Neuronal stem cell (in vitro differentiated cells): Measurements from ENCODE around the gene FHIT.

Experiments used
- DNase-seq: peaks from one replicate; pipeline ENCODE4 v3.0.0-alpha.2; 2013; ENCODE audit warnings: low spot score
- H2AFZ ChIP-seq: one replicate; pipeline ENCODE4 v1.6.1; 2013; ENCODE audit warnings: mild to moderate bottlenecking, low read length, inconsistent platforms
- H2AK5ac ChIP-seq: 2 replicates; pipeline ENCODE4 v1.6.1; 2013; ENCODE audit warnings: low read depth, mild to moderate bottlenecking, inconsistent platforms, low read length, moderate library complexity, mixed read lengths
- H2BK120ac ChIP-seq: 2 replicates; pipeline ENCODE4 v1.6.1; 2013; ENCODE audit warnings: low read depth, mild to moderate bottlenecking, inconsistent platforms, low read length, moderate library complexity, mixed read lengths
- H2BK12ac ChIP-seq: one replicate; pipeline ENCODE4 v1.6.1; 2013; ENCODE audit warnings: low read length, inconsistent platforms
- H2BK15ac ChIP-seq: 2 replicates; pipeline ENCODE4 v1.6.1; 2013; ENCODE audit warnings: mild to moderate bottlenecking, low read length, inconsistent platforms, mixed read lengths
- H2BK5ac ChIP-seq: one replicate; pipeline ENCODE4 v1.6.1; 2013; ENCODE audit warnings: inconsistent platforms, mild to moderate bottlenecking, low read length, moderate library complexity
- H3K14ac ChIP-seq: one replicate; pipeline ENCODE4 v1.6.1; 2013; ENCODE audit warnings: low read length, inconsistent platforms
- H3K18ac ChIP-seq: 2 replicates; pipeline ENCODE4 v1.6.1; 2013; ENCODE audit warnings: low read length, inconsistent platforms
- H3K23ac ChIP-seq: 2 replicates; pipeline ENCODE4 v1.6.1; 2013; ENCODE audit warnings: low read depth, mild to moderate bottlenecking, mixed read lengths, low read length, inconsistent platforms; ENCODE audit not compliant: poor library complexity
- H3K27ac ChIP-seq: replicated peaks from 3 replicates; pipeline ENCODE4 v1.5.1; 2013; ENCODE audit warnings: low read length, inconsistent platforms
- H3K27me3 ChIP-seq, 3 experiments: 2 replicates each; pipeline ENCODE4 v1.6.1; 2013; ENCODE audit warnings: low read length in 3 of 3, mild to moderate bottlenecking in 2 of 3, inconsistent platforms in 1 of 3, low read depth in 1 of 3, mixed read lengths in 1 of 3, moderate library complexity in 1 of 3; ENCODE audit not compliant: control insufficient read depth in 3 of 3, insufficient read depth in 3 of 3
- H3K36me3 ChIP-seq, 2 donors: replicated peaks in 1 of 2; 2 replicates each; pipeline ENCODE4 v1.6.1; 2013; ENCODE audit warnings: low read length in 2 of 2; ENCODE audit not compliant: control insufficient read depth in 2 of 2, insufficient read depth in 2 of 2
- H3K4ac ChIP-seq: 2 replicates; pipeline ENCODE4 v1.6.1; 2013; ENCODE audit warnings: inconsistent platforms, mild to moderate bottlenecking, low read length, moderate library complexity
- H3K4me1 ChIP-seq, 2 donors: 1 replicate in 1 of 2; 2 replicates in 1 of 2; pipeline ENCODE4 v1.6.1; 2013; ENCODE audit warnings: low read length in 2 of 2, low read depth in 1 of 2; ENCODE audit not compliant: control insufficient read depth in 2 of 2, insufficient read depth in 1 of 2
- H3K4me2 ChIP-seq: one replicate; pipeline ENCODE4 v1.6.1; 2013; ENCODE audit warnings: mild to moderate bottlenecking, low read length, inconsistent platforms; ENCODE audit not compliant: insufficient read depth, poor library complexity, severe bottlenecking
- H3K4me3 ChIP-seq, 2 donors: 2 replicates each; pipeline ENCODE4 v1.5.1; 2013; ENCODE audit warnings: low read length in 2 of 2, mild to moderate bottlenecking in 2 of 2, inconsistent platforms in 1 of 2, moderate library complexity in 1 of 2
- H3K79me1 ChIP-seq: one replicate; pipeline ENCODE4 v1.6.1; 2013; ENCODE audit warnings: low read depth, mild to moderate bottlenecking, inconsistent platforms, low read length, moderate library complexity
- H3K9ac ChIP-seq: one replicate; pipeline ENCODE4 v1.6.1; 2013; ENCODE audit warnings: mild to moderate bottlenecking, low read depth, low read length, inconsistent platforms; ENCODE audit not compliant: poor library complexity
- H3K9me3 ChIP-seq, 2 donors: replicated peaks in 1 of 2; 2 replicates each; pipeline versions ENCODE3 to v1.6.1; 2013; ENCODE audit warnings: low read length in 2 of 2, mild to moderate bottlenecking in 2 of 2, inconsistent platforms in 1 of 2, low read depth in 1 of 2, mixed read lengths in 1 of 2, moderate library complexity in 1 of 2; ENCODE audit not compliant: control insufficient read depth in 2 of 2, insufficient read depth in 1 of 2
- H4K8ac ChIP-seq: one replicate; pipeline ENCODE4 v1.6.1; 2013; ENCODE audit warnings: low read depth, mild to moderate bottlenecking, inconsistent platforms, low read length, moderate library complexity
- H4K91ac ChIP-seq: one replicate; pipeline ENCODE4 v1.6.1; 2013; ENCODE audit warnings: low read length, low read depth, mild to moderate bottlenecking, inconsistent platforms; ENCODE audit not compliant: poor library complexity
- WGBS, 2 donors: extraction: QIAGEN DNeasy Blood & Tissue Kit; methylation state at CpG; one replicate each; pipeline ENCODE4 v1.1.7; 2013; ENCODE audit warnings: missing lambda C conversion rate in 2 of 2, mixed read lengths in 1 of 2; ENCODE audit not compliant: insufficient read length in 2 of 2, insufficient replicate concordance in 1 of 2; ENCODE audit errors: extremely low coverage in 2 of 2; 5-methylcytosine and 5-hydroxymethylcytosine counted together

Gene FHIT

DNA sequence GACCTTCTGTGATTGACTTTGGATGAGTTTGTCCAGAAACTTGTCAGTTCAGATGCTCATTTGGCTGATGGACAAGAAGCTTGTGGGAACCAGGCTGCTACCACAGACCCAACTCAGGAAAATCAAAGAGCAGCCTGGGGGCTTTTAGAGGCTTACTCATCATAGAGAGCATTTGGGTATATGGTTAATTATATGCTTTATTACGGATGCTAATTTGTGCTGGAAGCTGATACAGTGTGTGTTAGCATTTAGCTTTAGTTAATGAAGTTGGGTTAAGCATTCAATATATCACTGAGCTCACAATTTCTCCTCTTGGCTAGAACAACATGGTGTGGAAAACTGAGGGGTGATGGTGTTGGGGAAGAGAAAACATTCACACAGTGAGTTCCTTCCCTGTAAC lies 1537.2 kb downstream of the FHIT start:
- no peaks in the 10 kb centered on the region for H3K36me3 ChIP-seq
- H2BK5ac ChIP-seq: no peak overlapping the region
- H3K9ac ChIP-seq: no peak overlapping the region
- H2BK15ac ChIP-seq: no peak overlapping the region
- H3K4me2 ChIP-seq: no peak overlapping the region
- no peak overlapping the region for H2BK12ac ChIP-seq
- no peak overlapping the region for H4K8ac ChIP-seq
- H3K4me1 ChIP-seq: peaks cover 0 to 3% of the 10 kb centered on the region in 2 donors
- no peak overlapping the region for H4K91ac ChIP-seq
- no peak overlapping the region for H2BK120ac ChIP-seq
- no peak for DNase-seq
- no peaks in the 10 kb centered on the region for H3K79me1 ChIP-seq
- no peak overlapping the region for H3K23ac ChIP-seq
- no peak overlapping the region for H3K18ac ChIP-seq
- H2AK5ac ChIP-seq: no peak overlapping the region
- peaks cover 0 to 4% (median 0%) of the 10 kb centered on the region in 3 experiments for H3K27me3 ChIP-seq
- no peak overlapping the region for H3K4ac ChIP-seq
- H3K14ac ChIP-seq: no peak overlapping the region
- H2AFZ ChIP-seq: no peak overlapping the region
- no peaks in the 10 kb centered on the region for H3K9me3 ChIP-seq
- H3K27ac ChIP-seq: no peak overlapping the region
- H3K4me3 ChIP-seq: no peak overlapping the region
- no CpG with 5 or more reads among the region's 1 CpG for WGBS, 2 donors

DNA sequence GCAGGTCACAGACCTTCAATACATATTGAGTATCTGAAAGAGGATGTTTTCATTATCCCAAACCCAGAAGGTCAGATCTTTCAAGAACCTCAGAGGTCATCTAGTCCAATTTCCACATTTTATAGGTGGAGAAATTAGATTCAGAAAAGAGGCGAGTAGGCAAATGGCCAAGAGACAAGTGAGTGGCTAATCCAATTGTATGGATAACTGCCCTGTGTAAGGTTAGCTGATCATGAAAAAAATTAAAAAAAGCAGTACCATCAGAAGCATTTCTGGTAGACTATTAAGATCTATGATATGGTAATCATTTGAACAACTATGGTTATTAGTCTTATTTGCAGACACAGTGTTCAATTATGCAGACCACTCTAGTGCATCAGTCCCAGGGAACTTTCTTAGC lies 1540.7 kb downstream of the FHIT start:
- WGBS, 2 donors: no CpG with 5 or more reads among the region's 1 CpG
- no peaks in the 10 kb centered on the region for H3K36me3 ChIP-seq
- no peak overlapping the region for H3K14ac ChIP-seq
- H3K4me3 ChIP-seq: no peak overlapping the region
- no peaks in the 10 kb centered on the region for H3K9me3 ChIP-seq
- H2BK5ac ChIP-seq: no peak overlapping the region
- no peak overlapping the region for H2BK120ac ChIP-seq
- H2AFZ ChIP-seq: no peak overlapping the region
- no peak overlapping the region for H2BK15ac ChIP-seq
- no peak overlapping the region for H2BK12ac ChIP-seq
- no peak overlapping the region for H3K9ac ChIP-seq
- no peak overlapping the region for H3K23ac ChIP-seq
- no peaks in the 10 kb centered on the region for H3K79me1 ChIP-seq
- H3K27me3 ChIP-seq: peaks cover 0 to 4% (median 0%) of the 10 kb centered on the region in 3 experiments
- H3K4me2 ChIP-seq: no peak overlapping the region
- H3K18ac ChIP-seq: no peak overlapping the region
- H2AK5ac ChIP-seq: no peak overlapping the region
- H3K27ac ChIP-seq: no peak overlapping the region
- H3K4ac ChIP-seq: no peak overlapping the region
- H4K91ac ChIP-seq: no peak overlapping the region
- no peak for DNase-seq
- no peak overlapping the region for H4K8ac ChIP-seq
- no peaks in the 10 kb centered on the region for H3K4me1 ChIP-seq

DNA sequence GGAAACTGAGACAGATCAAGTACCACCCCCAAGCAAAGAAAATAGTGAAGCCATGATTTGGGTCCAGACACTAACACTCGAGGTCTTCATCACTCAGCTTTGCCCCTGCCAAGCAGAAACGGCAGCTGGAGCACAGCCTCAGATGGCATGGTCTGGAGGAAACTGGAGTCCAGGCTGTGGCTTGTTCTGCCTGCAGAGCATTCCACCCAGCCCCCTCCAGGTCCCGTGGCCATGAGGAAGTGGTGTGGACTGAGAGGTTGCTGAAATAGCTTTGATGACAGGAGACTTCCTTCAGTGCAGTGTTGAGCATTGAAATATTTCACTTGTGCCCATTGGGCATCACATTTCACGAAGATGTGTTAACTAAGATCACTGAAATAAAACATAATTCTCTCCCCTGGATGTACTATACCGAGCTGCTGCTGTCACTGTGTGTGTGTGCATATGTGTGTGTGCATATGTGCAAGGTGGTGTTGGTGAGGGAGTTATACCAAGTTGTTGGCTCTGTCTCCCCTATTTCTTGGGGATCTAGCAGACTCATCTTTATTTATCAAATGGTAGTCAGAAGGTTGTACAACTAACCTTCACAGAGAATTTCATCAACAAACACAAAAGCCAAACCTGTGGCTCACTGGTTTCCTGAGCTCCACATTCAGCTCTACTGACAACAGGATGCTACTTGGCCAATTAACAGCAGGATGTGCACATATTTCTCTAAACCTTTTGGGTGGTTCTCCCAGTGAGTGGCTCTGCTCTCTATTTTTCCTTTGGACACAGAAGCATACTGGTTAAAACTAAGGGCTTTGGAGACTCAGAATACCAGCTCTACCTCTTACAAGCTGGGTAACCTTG lies 1541.3 kb downstream of the FHIT start:
- no peak overlapping the region for H2AFZ ChIP-seq
- no peak overlapping the region for H2AK5ac ChIP-seq
- DNase-seq: no peak
- H3K18ac ChIP-seq: no peak overlapping the region
- no peak overlapping the region for H4K8ac ChIP-seq
- H3K23ac ChIP-seq: no peak overlapping the region
- H3K14ac ChIP-seq: no peak overlapping the region
- no peaks in the 10 kb centered on the region for H3K36me3 ChIP-seq
- H3K79me1 ChIP-seq: no peaks in the 10 kb centered on the region
- WGBS, 2 donors: no CpG with 5 or more reads among the region's 5 CpGs
- no peak overlapping the region for H3K4me2 ChIP-seq
- no peak overlapping the region for H2BK15ac ChIP-seq
- H2BK12ac ChIP-seq: no peak overlapping the region
- H4K91ac ChIP-seq: no peak overlapping the region
- H3K27ac ChIP-seq: no peak overlapping the region
- H3K9ac ChIP-seq: no peak overlapping the region
- no peaks in the 10 kb centered on the region for H3K9me3 ChIP-seq
- H2BK120ac ChIP-seq: no peak overlapping the region
- peaks cover 0 to 4% (median 0%) of the 10 kb centered on the region in 3 experiments for H3K27me3 ChIP-seq
- no peak overlapping the region for H3K4me3 ChIP-seq
- no peak overlapping the region for H2BK5ac ChIP-seq
- no peaks in the 10 kb centered on the region for H3K4me1 ChIP-seq
- H3K4ac ChIP-seq: no peak overlapping the region

DNA sequence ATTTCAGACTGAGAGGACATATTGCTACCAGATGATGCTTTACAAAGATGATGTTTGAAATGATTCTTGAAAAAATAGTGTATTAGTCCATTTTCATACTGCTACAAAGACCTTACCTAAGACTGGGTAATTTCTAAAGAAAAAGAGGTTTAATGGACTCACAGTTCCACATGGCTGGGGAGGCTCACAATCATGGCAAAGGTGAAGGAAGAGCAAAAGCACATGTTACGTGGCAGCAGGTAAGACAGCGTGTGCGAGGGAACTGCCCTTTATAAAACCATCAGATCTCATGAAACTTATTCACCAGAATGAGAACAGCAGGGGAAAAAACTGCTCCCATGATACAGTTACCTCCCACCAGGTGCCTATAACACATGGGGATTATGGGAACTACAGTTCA lies 1543.0 kb downstream of the FHIT start:
- Histone ChIP-seq H2AFZ (no peak overlapping the region), H3K14ac (no peak overlapping the region), H3K36me3 (no peaks in the 10 kb centered on the region), H2AK5ac (no peak overlapping the region), H3K9me3 (no peaks in the 10 kb centered on the region), H3K4ac (no peak overlapping the region), H2BK5ac (no peak overlapping the region), H4K91ac (no peak overlapping the region), H3K4me2 (no peak overlapping the region), H3K4me3 (no peak overlapping the region), H4K8ac (no peak overlapping the region), H3K79me1 (no peaks in the 10 kb centered on the region), H3K23ac (no peak overlapping the region), H3K4me1 (no peaks in the 10 kb centered on the region), H3K18ac (no peak overlapping the region), H3K9ac (no peak overlapping the region), H2BK120ac (no peak overlapping the region), H3K27ac (no peak overlapping the region), H2BK15ac (no peak overlapping the region), H3K27me3 (peaks cover 0 to 7% (median 0%) of the 10 kb centered on the region in 3 experiments), H2BK12ac (no peak overlapping the region)
- WGBS, 2 donors: no CpG with 5 or more reads among the region's 3 CpGs
- no peak for DNase-seq
